Keratinocyte (primary cell): ENCODE data around the gene FIGN.

Source experiments
- CTCF ChIP-seq, 3 experiments: IDR thresholded peaks in 1 of 3; conservative IDR thresholded peaks in 1 of 3; optimal IDR thresholded peaks in 1 of 3; 2 replicates in 2 of 3; 3 replicates in 1 of 3; pipeline versions ENCODE3 to v1.5.1; 2011; ENCODE audit warnings: low read length in 3 of 3, mild to moderate bottlenecking in 3 of 3, moderate library complexity in 2 of 3, control low read depth in 1 of 3, inconsistent platforms in 1 of 3; ENCODE audit not compliant: insufficient read depth in 2 of 3; ENCODE audit errors: extremely low read depth in 1 of 3
- EZH2 ChIP-seq: IDR thresholded peaks from one replicate; pipeline ENCODE4 v1.6.1; 2012; ENCODE audit warnings: inconsistent platforms, mild to moderate bottlenecking, low read length, moderate library complexity

DNA sequence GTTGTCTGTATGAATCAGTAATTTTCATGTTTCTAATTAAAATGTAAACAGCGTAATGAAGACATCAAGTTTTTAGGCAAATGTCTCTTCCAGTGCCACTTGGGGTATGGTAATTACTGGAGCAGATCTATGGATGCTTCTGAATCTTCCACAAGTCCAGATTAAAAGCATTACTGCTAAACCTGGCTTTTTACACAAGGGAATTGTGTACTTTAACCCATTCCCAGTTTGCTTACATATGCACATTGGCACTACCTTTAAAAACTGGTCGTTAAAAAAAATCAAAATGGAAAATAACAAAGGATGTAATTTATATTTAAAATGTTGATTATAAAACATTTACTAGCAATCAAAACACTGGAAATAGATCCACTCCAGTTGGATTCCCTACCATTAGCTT is 19.7 kb downstream of the FIGN start:
- TF ChIP-seq CTCF (optimal IDR thresholded peaks at IDR 0.05 in 1 of 3, IDR thresholded peaks at IDR 0.05 in 1 of 3, conservative IDR thresholded peaks at IDR 0.05 in 1 of 3; ENCODE audit: extremely low read depth in 1 of 3, insufficient read depth in 2 of 3, low read length in 3 of 3) (no peak), EZH2 (no peak)
